Mesenteric fat pad (tissue), 1 donor: Measurements from ENCODE around the gene AFF3. TPM values are rescaled to one million over a fixed set of nuclear protein-coding genes. Genes with fewer than 3 reads are reported as not detected.

Experiments used
- DNase-seq: peaks from one replicate; pipeline ENCODE4 v3.0.0-alpha.2; 2020; ENCODE audit warnings: low spot score
- total RNA-seq: library from RNA; stranded (reverse); fragmentation: NEBNext Ultra II Directional; extraction: Animal tissue kit (Norgen Biotek cat#: 25700); gene quantifications from one replicate; pipeline ENCODE4 v1.2.1, GENCODE V29; 2021
- donor health status: DM: yes; HTN: yes; CAD: no.

AFF3 gene
- total RNA-seq, 1 donor from 2014 or later: 4.5 TPM

DNA sequence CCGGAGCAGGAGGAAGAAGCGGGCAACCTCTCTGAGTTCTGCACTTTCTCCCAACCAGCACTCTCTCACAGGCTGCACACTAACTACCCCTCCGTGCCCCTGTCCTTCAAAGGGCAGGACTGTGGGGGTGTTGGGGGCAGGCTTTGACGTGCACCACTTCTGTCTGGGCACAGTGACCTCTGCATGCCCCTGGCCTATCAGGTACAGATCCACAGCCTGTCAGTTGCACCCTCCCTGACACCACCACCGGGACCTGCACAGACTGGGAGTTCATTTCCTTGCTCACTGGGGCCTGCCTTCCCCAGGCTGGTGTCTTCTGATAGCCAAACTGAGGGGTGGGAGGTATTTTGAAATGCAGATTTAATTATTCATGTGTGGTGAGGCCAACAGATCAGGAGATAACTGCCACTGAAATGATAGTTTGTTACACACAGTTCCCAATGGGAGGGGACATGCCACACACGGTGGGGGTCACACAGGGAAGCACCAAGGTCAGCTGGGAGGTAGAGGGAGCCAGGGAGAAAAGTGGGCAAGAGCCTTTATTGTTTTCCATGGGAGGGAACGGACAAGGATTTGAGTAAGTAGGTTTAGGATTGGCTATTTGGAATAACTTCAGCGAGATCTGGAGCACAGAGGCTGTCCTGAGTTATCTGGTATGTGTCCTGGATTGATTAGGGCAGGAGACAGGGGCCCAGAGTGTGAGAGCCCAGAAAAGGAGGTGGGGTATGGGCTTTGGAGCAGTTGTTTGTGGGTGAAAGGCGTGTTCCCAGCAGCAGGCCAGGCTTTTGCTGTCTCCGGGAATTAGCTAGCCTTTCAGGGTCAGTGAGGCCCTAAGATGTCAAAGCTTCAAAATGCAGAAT lies 251.6 kb downstream of the AFF3 start:
- DNase-seq: no peak

DNA sequence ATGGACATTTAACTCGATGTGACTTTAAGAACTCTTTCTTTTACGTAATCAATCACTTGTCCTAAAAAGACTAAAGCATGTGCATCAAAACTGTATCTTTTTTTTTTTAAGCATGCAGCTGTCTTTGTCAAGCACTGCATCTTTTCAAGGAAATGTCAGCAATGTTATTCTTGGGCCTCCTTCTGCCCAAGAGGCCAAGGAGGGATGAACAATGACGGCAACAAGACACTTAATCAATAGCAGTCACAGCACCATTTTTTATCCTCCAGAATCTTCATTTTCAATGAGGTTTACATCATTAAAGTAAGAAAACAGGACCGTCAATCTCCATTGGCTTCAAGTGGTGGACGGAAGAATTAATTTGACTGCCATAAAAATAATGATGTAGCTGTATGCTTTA lies 253.8 kb downstream of the AFF3 start:
- no peak for DNase-seq

DNA sequence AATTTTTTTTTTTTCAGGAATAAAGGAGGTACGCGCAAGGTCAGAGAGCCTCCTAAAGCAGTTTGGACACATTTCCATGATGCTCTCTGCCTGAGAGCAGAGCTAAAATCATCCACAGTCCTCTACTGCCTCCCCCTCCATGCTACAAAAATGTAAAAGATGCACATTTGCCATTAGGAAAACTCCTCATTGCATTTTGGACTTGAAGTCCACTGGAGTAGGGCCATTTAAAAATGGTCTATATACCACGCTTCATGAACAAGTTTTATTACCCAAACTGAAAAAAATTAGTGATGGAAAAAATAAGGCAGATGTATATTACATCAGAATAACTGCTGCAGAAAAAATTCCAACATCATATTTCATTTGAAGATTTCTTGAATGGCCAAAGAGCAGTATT lies 256.0 kb downstream of the AFF3 start:
- DNase-seq: no peak

DNA sequence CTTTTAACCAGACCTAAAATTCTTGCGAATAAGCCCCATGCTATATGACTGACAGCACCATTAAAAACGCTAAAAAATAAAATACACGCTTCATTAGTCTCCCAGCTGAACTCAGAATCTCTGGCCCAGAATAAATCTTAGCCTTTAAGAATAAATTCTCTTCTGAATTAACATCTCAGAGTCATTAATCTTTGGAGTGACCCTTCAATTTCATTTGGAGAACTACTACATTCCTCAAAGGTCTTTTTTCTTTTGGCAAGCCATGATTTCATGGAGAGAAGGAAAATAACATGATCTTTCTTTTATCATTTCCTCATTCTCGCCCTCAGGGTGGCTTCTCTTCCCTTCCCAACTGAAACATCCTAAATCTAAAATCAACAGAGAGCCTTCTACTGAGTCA lies 259.0 kb downstream of the AFF3 start:
- DNase-seq: no peak

DNA sequence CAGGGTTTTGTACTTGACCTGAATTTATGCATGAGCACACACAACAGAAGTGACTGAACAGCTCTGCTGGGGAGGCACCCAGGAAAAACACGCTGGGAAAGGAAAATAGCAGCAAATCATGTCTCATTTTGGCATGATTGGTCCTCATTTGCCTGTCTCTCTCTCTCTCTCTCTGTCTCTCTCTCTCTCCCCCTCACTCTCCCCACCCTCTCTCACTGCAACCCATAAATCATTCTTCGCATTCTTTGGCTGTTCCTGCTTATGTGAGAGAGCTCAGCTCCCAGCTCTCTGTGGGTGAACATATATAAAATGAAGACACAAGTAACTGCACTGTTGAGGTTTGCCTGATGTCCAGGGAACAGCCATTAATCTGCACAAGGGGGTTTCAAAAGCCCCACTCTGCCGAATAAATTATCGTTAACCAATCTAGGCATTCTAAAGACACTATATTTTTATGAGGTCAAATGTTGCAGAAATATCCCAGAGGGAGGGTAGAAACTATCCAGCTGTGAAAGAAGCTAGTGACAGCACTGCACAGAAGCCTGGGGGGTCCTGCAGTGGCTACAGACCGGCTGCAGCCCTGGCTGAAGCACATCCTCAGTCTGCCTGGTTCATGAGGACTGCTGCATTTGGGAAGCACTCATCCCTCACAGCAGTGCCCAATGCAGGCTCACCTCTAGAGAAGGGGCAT lies 260.3 kb downstream of the AFF3 start:
- DNase-seq: no peak

DNA sequence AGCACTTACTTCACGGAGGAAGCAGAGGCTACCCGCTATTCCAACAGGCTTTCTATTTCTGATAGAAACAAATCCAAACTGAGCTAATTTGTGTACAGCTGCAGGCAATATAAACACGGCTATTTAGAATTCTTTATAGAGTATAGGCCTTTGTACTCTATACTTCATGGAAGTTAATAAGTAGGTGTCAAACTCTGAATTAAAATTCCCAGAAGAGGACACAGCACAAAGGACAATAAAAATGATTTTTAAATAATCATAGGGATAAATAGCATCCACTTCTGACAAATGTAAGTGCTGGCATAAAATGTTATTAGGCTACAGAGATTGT lies 261.5 kb downstream of the AFF3 start:
- no peak for DNase-seq

DNA sequence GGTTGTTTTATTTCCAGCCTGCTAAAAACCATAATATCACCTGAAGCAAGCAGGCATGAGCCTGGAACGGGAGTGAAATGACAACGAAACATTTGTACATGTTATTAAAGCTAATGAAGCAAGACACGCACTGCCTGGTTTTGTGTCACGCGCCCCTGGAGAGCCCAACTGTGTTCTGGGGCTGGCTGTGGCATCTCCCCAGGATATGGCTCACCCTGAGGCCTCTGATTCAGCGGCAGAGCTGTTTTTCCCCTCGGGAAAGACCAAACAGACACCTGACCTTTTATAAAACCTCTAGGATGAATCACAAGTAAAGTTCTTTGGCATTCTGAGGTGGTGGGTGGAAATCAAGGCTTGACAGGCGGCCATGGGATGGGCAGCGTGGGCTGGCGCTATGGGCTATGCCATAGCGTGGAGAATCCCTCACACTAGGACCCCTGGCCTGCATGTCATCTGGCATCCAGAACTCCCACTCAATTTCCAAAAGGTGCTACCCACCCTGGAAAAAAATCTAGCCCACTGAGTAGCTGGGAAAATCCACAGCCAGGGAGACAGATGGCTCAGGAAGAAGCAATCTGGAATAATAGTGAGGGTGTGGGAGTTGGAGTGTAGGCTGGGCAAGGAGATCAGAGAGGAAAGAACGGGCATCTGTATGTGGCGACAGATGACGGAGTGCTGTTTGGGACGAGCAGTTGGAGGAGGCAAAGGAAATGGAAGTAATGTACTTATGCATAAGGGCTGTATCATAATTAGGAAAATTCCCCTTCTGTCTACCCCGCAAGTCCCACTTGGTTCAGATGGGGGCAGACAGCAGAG lies 262.0 kb downstream of the AFF3 start:
- DNase-seq: no peak

DNA sequence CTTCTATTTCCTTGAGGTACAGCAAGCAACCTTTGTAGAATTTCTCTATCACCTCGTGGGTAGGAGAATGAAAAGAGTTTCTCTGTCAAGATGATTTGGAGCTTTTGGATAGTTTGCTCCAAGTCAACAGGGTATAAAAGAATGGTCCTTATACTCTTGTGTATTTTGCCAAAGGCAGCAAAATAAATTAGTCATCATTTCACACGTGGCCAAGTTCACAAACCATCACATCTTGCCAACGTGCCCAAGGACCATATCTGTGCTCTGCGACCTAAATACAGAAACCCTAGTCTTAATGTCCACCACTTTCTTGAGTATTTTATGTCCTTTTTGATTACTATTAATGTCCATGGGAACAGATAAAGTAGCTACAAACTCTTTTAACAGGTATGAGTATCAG lies 262.9 kb downstream of the AFF3 start:
- DNase-seq: no peak

DNA sequence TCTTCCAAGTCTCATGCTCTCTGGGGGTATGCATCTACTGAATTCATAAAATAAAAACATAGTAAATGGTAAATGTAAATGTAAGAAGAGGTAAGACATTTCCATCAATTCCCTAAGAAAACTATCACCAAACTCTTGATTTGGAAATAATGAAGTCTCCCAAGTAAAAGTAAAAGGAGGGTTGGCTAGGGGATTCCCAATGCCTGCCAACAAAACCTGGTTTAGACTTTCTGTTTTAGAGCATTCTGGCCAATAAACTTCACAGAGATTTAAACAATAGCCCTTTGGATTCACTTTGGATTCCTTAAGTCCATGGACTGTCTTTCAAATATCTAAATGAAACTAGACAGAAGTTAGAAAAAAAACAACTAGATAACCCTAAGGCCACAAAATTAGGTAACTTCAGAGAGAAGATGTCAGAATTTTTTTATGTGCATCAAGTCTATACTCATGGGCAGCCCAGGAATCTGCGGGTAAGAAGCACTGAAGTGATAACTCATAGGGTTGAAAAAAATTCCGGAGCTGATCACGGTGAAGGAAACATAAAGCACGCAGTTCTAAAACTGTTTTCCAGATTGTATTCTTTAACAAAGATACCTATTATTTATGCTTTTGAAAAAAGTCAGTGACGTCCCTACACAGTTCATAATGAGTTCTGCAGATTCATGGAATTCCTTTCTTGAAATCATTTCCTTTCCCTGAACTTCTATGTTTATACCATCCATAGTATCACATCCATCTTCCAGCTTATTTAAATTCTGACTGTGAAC lies 263.6 kb downstream of the AFF3 start:
- no peak for DNase-seq

DNA sequence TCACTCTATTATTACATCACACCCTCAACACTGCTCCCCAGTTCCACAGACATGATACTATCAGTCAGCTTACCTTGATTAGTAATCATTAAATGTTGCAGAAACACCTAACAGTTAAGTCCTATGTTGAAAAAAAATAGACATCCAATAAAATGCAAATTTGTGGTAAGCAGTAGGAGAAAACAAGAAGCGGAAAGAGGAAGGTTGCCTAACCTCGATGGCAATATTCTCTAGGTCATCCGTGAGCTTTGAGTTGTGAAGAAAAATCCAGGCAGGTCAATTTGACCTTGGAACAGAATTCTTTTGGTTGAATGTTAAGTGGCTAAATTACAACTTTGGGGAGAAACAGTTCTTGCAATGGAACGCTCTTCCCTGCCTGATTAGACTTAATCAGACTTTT lies 264.4 kb downstream of the AFF3 start:
- no peak for DNase-seq

DNA sequence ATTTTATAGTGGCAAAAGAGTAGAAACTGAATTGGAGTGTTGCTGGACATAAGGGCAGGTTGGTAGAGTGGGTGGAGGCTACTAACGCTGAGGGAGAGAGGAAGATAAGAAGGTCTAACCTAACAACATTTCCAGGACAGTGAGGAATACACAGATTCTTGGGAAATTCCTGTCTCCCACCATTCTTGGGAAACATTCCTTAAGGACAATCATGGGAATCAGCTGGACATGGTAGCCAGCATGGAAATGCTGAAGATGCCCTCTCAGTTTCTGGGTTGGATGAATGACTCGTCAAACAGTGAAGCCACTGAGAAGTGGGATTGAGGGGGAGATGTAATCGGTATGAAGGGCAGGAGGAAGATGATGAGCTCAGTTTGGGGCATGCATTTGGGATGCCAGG lies 265.4 kb downstream of the AFF3 start:
- no peak for DNase-seq

DNA sequence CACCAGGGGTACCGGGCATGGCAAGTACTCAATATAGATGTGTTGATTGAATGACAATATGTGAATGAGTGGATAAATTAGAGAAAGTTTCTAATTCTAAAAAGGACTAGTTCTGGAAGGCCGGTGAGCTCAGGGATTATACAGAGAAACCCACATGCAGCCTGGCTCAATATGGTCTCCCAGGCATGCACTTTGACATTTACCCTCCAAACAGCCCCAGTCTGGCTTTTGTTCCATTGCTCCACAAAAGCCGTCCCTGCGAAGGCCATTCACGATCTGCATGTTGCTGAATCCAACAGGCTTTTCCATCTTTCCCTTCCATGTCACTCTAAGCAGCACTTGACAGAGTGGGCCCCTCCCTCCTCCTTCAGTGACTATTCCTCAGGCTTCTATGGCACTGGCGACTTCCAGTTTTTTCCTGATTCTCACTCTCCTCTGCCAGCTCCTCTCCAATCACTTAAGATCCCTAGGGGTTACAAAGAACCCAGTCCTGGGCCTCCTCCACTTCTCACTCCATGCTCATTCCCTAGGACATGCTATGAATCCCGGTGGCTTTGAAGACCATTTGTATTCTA lies 266.7 kb downstream of the AFF3 start:
- no peak for DNase-seq

DNA sequence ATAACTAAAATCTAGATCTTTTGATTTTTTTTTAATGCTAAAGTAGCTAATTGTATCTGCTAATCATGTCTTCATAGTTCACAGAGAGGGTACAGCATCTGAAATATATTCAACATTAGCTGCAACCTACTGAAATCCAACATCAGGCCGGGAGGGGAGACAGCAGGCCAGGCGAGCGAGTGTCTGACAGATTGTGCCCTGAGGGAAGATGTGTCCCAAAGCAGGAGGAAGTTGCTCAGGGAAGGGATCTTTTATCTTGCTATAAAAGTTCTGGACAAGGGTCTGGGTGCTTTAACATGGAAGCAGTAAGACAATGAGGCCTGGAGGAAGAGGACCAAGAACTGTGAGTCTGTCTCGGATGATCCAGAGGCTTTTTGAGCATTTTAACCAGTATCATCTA lies 274.1 kb downstream of the AFF3 start:
- DNase-seq: no peak

DNA sequence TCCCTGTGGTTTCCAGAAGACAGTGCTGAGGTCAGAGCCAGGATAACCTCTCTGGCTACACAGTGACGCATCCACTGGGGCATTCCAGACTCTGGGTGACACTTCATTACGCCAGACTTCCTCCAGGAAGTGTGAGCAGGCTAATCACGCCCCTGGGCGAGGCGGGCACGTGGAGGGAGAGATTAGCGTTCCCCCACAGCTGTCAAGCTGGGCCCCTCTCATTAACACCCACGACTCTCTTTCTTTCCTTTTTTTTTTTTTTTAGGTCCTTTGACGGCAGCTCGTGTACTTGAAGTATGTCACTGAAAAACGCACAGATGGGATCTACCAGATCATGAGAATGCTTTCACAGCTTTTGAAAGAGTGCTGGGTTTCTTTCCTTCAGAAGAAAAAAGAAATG lies 274.6 kb downstream of the AFF3 start:
- DNase-seq: no peak

DNA sequence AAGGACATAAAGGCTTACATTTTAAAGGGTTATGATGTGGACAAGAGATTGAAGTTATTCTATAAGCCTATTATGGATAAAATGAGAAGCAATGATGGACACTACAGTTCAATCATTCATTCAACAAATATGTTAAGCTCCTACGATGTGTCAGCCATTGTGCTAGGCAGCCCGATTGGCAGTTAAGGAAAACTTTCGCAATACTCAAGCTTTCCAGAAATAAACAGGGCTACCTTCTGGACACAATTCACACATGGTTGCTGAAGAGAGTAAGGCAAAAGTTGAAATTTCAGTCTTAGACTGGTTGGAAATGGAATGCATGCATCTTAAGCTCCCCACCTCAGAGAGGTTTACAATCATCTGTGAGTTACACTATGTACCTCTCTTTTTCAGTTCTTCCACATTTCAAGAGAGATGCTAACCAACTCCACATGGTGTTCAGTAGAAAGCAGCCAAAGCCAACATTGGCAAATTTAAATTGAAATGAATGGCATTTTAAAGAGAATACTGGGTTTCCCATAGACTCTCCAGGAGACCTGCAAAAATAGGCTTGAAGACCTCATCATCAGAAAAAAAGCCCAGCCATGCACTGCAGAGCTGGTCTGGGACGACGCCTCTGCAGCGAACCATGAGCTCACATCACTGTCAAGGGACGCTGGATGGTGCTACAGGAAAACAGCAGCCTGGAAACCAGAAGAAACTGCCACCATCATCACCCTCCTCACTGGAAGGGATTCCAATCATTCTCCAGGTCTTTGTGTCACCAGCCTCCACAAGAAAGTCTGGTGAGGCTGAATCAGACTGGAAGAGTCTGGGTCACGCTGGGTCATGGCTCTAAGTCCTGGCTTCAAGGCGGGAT lies 276.3 kb downstream of the AFF3 start:
- no peak for DNase-seq

DNA sequence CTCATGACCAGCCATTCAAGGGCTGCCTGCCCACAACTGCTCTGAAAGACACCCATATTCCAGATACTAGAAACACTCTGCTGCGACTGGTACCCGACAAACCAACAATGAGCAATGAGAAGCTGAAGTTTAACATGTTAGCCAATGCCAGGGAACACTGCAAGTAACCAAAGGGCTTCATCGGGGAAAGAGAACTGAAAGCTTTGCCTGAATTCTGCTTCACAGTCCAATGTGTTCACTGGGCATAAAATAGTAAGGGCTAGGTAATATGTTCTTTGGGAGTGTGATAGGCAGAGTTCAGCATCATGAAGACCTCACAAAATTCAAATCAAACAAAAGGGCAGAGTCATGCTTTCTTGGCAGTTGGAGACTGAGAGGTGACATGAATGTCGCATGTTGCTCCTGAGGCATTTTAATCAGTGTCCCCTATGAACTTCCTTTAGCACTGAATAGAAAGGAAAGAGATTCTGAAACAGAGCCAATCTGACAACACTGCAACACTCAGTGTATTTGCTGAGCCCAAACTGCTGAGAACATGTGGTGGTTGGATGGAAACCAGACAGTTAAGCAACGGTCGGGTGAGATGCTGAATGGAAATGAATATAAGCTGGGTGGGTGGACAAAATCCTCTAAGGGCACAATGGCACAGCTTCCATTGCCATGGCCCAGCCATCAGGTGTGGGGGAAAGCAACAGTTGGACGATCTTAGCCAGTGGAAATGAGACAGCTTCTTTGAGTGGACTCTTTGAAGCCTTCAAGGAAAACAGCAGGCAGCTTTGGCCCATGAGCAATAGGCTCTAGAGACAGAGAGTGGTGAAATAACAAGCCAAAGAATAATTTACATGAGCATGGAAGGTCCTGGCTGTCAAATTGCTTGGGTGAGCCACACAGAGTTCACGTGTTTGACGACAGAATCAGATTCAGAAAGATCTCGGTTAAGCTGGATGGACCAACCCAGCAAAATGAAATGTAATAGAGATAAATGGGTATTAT lies 277.5 kb downstream of the AFF3 start:
- no peak for DNase-seq

DNA sequence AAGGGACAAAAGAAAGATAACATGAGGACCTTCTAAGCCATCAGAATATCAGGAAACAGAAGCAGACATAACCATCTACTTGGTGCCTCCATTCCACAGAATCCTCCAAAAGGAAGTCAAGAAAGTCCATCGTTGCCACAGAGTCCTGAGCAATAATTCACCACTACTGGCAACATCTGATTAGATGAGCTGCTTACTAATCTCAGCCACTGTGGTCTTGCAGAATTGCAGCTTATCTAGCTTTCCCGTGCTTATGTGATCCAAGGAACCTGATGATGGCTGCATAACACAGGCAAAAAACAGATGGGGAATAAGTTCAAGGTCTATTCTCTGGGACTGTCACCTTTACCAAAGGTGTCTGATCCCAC lies 278.5 kb downstream of the AFF3 start:
- DNase-seq: no peak

DNA sequence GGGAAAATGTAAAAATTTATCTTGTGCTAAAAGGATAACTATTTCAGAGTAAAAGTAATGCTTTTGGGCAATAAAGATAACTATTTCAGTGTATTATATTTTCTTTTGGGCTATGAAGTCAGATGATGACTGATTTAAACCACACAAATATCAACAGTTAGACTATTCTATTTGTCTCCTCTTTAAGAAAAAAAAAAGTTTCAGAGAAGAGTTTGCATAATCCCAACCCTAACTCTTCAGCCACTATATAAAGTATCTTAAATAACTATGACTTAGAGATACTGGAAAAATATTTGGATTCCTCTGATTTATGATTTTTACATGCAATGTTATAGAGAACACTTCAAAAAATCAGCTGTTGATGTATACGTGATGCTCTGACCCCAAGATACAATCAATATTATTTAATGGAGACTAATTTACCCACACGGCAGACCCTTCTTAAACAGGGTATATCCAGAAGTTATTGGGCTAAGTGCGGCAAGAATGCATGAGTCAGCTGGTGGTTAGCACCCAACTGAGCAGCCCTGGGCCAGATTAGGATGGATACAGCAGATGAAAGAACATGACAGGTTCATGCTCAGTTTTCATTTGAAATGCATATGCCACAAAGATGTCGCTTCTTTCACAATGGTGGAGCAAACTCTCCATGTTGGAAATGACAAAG lies 279.0 kb downstream of the AFF3 start:
- no peak for DNase-seq
